AG04450 (cell line): ENCODE data around the gene IL1RAPL1. TPM values are rescaled to one million over a fixed set of nuclear protein-coding genes. Genes with fewer than 3 reads are reported as not detected.
"Not testable (repeated sequence)": the region's sequence is repeated elsewhere in the genome, so short reads cannot be mapped to it uniquely, and the experiment has no call there.

Experiments used
- CTCF ChIA-PET: fragments of 300-600, 350-600 bp; formaldehyde crosslinking; extraction: SDS; loops from one replicate; lab custom pipeline; 2022; ENCODE audit warnings: antibody characterized with exemption, inconsistent platforms; lab: Charles Lee
- POLR2A ChIA-PET: fragments of 350-600 bp; formaldehyde crosslinking; extraction: SDS; loops from one replicate; lab custom pipeline; 2021; ENCODE audit warnings: antibody characterized with exemption, inconsistent platforms; lab: Yijun Ruan, JAX
- DNase-seq: peaks from one replicate; pipeline ENCODE4 v3.0.0-alpha.2; 2011; ENCODE audit warnings: low read depth, low spot score
- H3K27ac ChIP-seq: one replicate; pipeline ENCODE4 v1.5.1; 2012; ENCODE audit warnings: low read depth, low read length, control low read depth
- H3K27me3 ChIP-seq: one replicate; pipeline ENCODE4 v1.6.0; 2012; ENCODE audit warnings: low read length; ENCODE audit not compliant: control insufficient read depth, insufficient read depth
- H3K4me3 ChIP-seq: 2 replicates; pipeline ENCODE4 v1.5.1; 2011; ENCODE audit warnings: mild to moderate bottlenecking, low read depth, low read length, control low read depth
- H3K9me3 ChIP-seq: 2 replicates; pipeline ENCODE4 v1.5.1; 2012; ENCODE audit warnings: low read length; ENCODE audit not compliant: control insufficient read depth, insufficient read depth
- CTCF ChIP-seq: IDR thresholded peaks from 2 replicates; pipeline ENCODE4 v1.5.1; 2011; ENCODE audit warnings: low read depth, low read length, control low read depth, inconsistent platforms
- polyA plus RNA-seq: library from polyadenylated mRNA; depleted of rRNA; stranded (reverse); fragments of >200 nt; gene quantifications from 2 replicates; pipeline ENCODE4 v1.2.3, GENCODE V29; 2011

IL1RAPL1 gene
- polyA plus RNA-seq, 1 experiment: 0.93 TPM

- ChIA-PET CTCF (no interaction called here), POLR2A (no interaction called here)
- DNase-seq: no peak
These were observed 503.6 kb downstream of the IL1RAPL1 start for GRCh38 chrX:29090811-29091210.

GRCh38 chrX:29107231-29107630 is 520.0 kb downstream of the IL1RAPL1 start:
- POLR2A ChIA-PET: interaction anchor here (0.6 kb wide), 1 partner anchor 970 kb away, joined by 3 read pairs; no protein-coding TSS in a partner anchor
- no peak for DNase-seq

More at GRCh38 chrX:29090811-29091210, 503.6 kb downstream of the IL1RAPL1 start:
- H3K27me3 ChIP-seq: no peaks in the 10 kb centered on the region
- H3K27ac ChIP-seq: no peak overlapping the region
- no peak; the same call in 1 of the 2 replicates for TF ChIP-seq CTCF
- H3K4me3 ChIP-seq: no peak overlapping the region
- no peaks in the 10 kb centered on the region for H3K9me3 ChIP-seq

GRCh38 chrX:29110041-29110440 is 522.8 kb downstream of the IL1RAPL1 start:
- no peak overlapping the region for H3K4me3 ChIP-seq
- no peaks in the 10 kb centered on the region for H3K27me3 ChIP-seq
- no peaks in the 10 kb centered on the region for H3K9me3 ChIP-seq
- CTCF ChIA-PET: no interaction called here
- POLR2A ChIA-PET: no interaction called here
- H3K27ac ChIP-seq: no peak overlapping the region
- TF ChIP-seq CTCF: no peak
- no peak for DNase-seq

More at GRCh38 chrX:29107231-29107630, 520.0 kb downstream of the IL1RAPL1 start:
- no peaks in the 10 kb centered on the region for H3K9me3 ChIP-seq
- TF ChIP-seq CTCF: no peak
- no peak overlapping the region for H3K4me3 ChIP-seq
- H3K27me3 ChIP-seq: no peaks in the 10 kb centered on the region
- H3K27ac ChIP-seq: no peak overlapping the region
- CTCF ChIA-PET: interaction anchor here (0.5 kb wide), 1 partner anchor 676 kb away, joined by 4 read pairs; no protein-coding TSS in a partner anchor

GRCh38 chrX:29113221-29113620 is 526.0 kb downstream of the IL1RAPL1 start:
- DNase-seq: no peak
- Histone ChIP-seq H3K27ac (no peak overlapping the region), H3K27me3 (no peaks in the 10 kb centered on the region), H3K9me3 (no peaks in the 10 kb centered on the region), H3K4me3 (no peak overlapping the region)
- ChIA-PET CTCF (no interaction called here), POLR2A (no interaction called here)
- TF ChIP-seq CTCF: no peak

GRCh38 chrX:29122817-29123216 is 535.6 kb downstream of the IL1RAPL1 start:
- POLR2A ChIA-PET, H3K9me3 ChIP-seq, H3K27me3 ChIP-seq, H3K4me3 ChIP-seq, CTCF ChIA-PET, DNase-seq, H3K27ac ChIP-seq: not testable (repeated sequence)
